GDM1 (cell line): Measurements from ENCODE around the gene TPRG1L.

Experiments used
- DNase-seq: peaks from one replicate; lab custom pipeline; 2025; lab: John Stamatoyannopoulos, UW

Gene TPRG1L

DNA sequence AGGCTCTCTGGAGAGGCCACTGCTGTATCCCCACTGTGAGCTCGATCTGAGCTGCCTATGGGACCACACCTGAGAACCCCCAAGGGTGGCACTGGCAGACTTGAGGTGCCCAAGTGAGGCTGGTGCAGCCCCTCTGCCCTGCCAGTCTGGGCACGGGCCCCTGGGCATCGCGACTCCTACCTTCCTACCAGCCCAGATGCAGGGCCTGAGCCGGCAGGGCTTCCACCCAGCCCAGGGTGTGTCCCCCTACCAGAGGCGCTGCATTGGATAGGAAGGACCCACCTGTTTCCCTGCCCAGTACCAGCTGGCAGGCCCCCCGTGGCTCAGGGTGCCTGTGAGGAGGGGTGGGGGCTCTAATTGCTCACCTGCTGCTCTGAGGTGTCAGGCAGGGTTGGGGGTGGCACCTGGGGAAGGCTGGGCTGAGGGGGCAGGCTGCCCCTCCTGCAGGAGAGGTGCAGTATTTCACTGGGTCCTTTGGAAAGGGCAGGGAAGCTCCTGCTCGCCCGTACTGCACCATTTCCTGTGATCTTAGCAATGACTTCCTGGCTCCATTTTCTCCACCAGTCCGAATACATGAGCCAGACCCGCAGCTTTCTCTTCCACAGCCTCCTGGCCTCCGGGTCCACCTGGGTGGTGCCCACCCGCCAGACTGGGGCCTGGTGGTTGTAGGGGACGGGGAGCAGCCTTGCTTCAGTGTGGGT is 39.3 kb downstream of the TPRG1L start:
- DNase-seq, result no peak

DNA sequence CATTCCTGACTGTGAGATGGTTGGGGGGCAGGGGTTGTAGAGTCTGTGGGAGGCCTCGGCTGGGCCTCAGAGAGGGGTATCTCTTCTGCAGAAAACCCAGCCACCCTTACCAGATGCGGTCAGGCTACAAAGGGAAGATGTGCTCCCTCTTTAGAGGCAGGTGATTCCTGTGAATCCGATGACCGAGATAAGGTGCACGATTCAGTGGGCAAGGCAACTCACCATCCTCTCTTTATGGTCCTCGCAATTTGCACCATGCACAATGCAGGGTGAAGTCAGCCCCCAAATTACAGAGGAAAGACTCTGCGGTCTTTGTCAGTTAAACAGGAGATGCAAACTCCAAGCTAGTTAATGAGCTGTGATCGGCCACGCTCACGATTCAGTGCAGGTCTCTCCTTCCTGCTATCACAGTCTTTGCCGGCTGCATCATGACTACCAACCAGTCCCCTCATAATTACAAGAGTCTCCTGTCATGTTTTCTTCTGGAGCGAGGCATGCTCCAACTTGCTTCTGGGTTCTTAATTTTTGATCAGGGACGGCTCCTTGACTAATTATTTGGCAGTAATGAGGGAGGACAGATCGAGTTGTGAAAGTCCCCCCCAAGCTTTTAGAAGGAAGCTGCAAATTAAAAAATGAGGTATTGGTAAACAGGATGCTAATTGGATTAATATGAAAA is 40.0 kb downstream of the TPRG1L start:
- DNase-seq, result no peak

DNA sequence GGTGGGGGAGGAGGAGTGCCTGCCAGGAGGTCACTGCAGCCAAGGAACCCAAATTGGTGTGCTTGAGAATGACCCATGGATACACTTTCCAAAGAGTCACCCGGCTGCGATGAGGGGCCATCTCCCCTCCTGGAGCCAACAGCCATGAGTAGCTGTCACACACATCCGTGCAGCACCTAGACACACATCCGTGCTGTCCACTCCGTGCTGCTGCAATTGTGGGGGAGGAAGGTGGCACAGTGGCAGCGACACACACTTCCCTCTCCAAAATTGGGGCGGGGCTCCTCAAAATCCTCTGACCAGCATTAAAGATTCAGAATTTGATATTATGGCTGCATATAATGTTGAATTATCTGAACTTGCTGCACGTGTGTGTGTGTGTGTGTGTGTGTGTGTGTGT is 43.3 kb downstream of the TPRG1L start:
- no peak for DNase-seq

- DNase-seq, result no peak
Observed at GRCh38 chr1:3668585-3669300, 43.9 kb downstream of the TPRG1L start.

GRCh38 chr1:3669421-3669821 is 44.6 kb downstream of the TPRG1L start:
- DNase-seq, result no peak

DNA sequence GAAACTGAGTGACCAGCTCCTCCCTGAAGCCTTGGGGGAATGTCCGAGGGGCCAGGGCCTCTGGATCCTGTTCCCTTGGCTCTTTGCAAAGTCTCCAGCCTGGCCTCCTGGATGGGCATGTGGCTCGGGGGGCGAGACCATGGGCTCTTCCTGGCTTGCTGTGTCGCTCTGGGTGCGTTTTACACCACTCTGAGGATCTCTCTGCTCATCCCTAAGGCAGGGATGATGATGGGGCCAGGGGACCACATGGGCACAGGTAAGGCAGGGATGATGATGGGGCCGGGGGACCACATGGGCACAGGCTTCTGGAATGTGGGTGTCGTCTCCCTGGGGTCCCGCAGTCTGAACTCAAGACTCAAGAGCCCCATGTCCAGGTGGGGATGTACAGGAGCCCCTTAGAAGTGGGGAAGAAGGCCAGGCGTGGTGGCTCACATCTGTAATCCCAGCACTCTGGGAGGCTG is 45.2 kb downstream of the TPRG1L start:
- DNase-seq, result no peak

DNA sequence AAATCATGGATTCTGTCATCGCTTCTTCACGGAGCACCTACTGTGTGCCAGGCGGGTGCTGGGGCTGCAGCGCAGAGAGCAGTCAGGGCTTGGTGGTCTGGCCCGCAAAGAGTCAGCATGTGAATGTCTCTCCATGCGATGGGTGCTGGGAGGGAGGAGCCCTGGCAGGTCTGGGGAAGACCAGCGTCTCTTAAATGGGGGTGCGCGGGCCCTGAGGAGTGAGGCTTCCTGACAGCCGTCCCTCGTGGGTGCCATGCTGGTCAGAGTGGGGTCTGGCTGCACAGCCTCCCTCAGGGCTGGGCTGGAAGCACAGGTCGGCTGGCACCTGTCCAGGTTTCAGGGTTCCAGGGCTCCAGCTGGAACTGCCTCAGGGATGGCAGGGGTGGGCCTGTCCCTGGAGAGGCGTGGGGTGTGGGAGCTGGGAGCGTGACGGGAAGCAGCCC is 46.0 kb downstream of the TPRG1L start:
- DNase-seq, result no peak

GRCh38 chr1:3671371-3672180 is 46.8 kb downstream of the TPRG1L start:
- no peak for DNase-seq

GRCh38 chr1:3672231-3672970 is 47.6 kb downstream of the TPRG1L start:
- DNase-seq, result no peak

DNA sequence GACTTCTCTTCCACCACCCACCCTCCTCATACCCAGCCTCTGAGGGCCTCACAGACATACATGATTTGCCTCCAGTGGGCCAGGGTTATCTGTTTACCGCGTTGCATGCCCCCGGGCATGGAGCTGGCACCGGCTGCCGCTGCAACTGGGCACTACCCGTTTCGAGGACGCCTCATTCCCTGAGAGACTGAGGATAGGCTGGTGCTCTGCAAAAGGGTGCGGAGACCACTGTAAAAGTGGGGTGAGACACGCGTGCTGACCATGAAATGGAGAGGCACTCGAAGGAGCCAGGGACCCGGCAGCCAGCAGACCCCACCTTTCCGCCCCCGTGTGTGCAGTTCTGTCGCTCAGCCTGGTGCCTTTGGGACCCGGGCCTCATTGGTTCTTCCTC is 48.2 kb downstream of the TPRG1L start:
- no peak for DNase-seq

GRCh38 chr1:3673381-3674099 is 48.7 kb downstream of the TPRG1L start:
- no peak for DNase-seq

GRCh38 chr1:3674100-3675094 is 49.6 kb downstream of the TPRG1L start:
- no peak for DNase-seq

DNA sequence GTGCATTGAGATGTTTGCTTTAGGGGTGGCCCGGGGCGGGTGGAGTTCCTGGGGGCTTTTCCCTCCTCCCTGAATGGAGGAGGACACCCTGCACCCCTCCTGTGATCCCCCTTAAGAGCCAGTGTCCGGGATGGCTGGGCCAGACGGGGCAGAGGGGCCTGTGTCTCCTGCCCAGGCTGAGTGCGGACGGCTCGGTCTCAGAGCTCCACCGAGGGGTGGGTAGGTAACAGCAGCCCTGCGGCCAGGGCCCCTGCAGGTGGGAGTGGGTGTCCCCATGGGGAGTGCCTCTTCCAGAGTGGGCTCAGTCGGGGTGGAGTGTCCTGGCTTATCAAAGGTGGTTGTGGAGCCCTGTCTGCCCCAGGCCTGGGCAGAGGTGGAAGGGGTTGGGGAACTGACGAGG is 50.6 kb downstream of the TPRG1L start:
- no peak for DNase-seq

DNA sequence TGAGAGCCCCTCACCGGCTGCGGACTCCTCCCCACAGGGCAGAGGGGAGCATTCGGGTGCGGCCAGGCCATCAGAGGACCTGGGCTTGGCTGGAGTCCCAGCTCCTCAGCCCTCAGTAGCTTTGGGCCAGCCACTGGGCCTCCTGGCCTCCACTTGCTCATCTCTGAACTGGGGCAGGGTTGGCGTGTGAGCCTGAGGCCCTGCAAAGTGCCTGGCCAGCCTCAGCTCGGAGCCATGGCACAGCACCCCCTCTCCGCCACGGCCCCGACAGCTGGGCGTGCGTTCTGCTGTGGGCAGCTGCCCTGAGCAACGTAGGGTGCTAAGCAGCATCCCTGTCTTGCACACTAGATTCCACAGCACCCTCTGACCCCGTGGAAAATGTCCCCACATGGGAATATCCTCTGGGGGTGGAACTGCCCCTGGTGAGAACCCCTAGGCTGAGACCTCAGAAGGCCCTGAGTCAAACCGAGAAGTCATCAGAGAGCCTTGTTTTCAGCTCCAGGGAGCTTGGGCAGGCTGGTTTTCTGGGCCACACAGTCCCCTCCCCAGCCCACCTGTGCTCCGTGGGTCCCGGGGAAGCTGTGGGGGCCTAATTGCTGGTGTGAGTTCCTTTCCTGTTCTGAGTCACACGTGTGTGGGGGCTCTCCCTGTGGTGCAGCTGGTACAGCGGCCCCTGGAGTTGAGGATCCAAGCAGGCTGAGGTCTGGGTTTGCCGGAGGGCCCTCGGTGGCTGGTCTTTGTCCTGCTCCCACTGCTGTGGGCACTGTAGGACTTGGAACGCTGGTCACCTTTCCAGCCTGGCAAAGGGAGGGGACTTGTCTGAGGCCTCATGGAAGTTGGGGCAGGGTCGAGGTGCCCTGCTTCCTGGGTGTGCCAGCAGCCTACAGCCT is 52.0 kb downstream of the TPRG1L start:
- DNase-seq, result no peak

- DNase-seq, result no peak
Observed at GRCh38 chr1:3677484-3677883, 52.7 kb downstream of the TPRG1L start.

DNA sequence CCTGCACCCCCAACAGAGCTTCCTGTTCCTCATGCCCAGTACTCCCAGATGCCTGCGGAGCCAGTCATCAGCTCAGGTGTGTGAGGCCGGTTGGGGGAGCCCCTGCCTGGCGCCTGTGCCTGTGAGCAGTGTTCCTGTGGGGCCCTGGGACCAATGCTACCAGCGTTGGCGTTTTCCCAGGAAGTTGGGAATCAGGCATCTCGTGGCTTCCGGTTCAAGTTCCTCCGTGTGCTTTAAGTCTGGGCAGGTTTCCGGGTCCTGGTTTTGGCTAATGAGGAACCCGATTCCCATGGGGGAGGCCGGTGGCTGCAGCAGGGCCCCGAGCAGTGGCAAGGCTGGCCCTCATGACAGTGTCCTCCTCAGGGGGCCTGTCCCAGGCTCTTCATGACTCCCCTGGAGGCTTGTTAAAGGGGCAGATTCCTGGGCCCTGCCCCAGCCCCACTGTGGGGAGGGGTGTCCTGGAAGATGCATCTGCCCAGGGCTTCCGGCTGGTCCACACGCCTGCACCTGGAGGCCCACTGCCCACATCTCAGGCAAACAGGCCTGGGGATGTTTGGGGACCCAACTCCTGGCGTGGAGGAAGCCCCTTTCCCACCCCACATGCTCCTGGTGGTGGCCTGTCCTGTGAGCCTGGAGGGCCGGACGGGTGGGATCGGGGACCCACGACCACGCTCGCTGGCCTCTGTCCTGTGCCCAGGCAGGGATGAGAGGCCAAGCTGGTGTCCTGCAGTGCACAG is 53.7 kb downstream of the TPRG1L start:
- DNase-seq, result no peak

- no peak for DNase-seq
Observed at GRCh38 chr1:3679098-3679555, 54.3 kb downstream of the TPRG1L start.
